HG03432 (cell line): ENCODE results near the gene RSPH4A.
"Not testable (repeated sequence)": the region's sequence is repeated elsewhere in the genome, so short reads cannot be mapped to it uniquely, and the experiment has no call there.

Experiments used
- ATAC-seq: cut with Tn5 transposase; IDR thresholded peaks from one replicate; pipeline ENCODE4 v1.9.1; 2021; ENCODE audit warnings: mild to moderate bottlenecking, moderate library complexity; ENCODE audit not compliant: unreplicated experiment

Gene RSPH4A

DNA sequence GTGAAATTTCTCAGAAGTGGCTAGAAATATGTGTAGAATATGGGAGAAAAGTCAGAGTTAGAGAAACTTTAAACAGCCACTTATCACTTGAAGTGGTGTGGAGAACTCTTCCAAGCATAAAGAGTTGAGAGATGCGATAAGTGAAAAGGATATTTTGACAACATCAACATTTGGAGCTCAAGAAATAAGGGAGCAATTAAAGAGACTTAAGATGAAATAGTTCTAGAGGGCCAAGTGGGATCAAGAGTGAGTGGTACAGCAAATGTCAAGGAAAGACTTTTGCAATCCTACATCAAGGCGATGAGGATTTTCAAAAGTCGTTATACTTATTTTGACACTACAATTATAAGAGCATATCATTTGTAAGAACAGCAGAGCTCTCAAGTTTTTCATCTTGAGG lies 9.6 kb downstream of the RSPH4A start:
- ATAC-seq, result no peak

DNA sequence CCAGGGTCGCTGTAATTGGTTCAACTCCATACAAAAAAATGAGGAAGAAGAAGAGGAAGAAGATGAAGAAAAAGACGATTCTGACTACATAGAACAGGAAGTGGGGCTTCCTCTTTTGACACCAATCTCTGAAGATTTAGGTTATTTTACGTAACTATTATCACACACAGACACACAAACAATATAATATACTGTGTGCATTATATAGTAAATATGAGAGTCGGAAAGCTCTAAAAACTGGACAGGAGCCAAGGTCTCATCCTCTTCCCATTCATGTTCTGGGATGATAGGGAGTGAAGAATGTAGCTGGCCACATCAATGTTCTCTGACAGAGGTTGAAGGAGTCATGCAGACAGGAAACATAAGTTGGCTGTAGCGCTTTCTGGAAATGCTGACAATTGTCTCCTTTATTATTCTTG lies 13.3 kb downstream of the RSPH4A start:
- no peak for ATAC-seq

DNA sequence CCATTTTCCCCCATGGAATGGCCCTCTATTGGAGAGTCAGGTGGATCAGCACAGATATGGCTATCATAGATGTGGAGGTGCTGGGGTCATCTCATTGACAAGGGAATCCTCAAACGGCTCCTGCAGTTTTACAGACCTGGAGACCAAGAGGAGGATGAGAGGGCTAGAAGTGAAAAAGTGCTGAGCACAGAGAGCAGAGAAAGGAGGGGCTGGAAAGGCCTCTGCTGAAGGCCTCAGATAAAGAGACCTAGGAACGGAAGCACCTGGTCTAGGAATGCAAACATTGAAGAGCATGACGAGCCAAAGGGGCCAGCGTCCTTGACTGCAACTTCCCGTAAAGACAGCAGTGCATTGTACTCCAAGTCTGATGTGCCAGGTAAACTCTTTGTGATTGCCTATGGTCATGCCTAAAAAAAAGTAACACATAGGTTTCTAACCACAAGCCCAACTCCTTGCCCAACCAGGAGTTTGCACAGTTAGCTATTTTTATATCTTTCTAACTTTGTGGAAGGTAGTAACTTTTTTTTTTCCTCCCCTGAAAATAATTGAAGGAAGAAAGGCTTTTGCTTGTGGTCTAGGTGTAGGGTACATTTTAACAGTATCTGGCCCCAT lies 15.2 kb downstream of the RSPH4A start:
- ATAC-seq, result peak; percentile 79

DNA sequence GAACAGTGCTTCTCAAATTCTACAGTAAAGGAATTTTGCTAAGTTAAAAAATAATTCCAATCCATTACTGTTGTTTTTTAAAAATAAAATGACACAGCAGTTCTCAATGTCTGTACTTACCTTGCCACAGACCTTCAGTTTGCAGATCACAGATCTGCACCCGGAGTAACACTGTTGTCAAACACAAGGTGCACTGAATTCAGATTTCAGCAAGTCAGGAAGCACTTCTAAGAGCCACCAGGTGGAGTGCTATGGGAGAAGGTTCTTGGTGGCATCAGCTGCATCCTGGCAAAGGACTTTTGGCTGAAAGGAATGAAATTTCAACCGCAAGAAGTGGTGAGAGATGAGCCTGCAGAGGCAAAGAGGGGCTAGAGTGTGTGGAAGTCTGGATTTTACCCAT lies 17.4 kb downstream of the RSPH4A start:
- ATAC-seq, result no peak

DNA sequence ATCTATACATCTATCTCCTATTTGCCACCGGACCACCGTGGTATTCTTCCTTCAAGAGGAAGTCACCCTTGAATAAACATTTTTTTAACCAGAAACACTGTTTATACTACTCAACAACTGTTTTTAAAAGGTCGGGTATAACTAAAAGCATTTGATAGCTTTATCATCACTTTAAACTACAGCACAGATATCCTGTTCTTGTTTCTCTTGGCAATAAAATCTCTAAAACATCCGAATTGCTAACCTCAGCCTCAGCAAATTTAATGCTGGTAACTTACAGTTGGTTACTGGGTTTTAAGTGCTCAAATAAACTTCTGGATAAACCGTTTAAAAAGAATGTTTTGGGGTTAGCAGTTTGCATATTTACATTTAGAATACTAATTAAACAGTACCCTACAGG lies 31.9 kb downstream of the RSPH4A start:
- ATAC-seq, result no peak

DNA sequence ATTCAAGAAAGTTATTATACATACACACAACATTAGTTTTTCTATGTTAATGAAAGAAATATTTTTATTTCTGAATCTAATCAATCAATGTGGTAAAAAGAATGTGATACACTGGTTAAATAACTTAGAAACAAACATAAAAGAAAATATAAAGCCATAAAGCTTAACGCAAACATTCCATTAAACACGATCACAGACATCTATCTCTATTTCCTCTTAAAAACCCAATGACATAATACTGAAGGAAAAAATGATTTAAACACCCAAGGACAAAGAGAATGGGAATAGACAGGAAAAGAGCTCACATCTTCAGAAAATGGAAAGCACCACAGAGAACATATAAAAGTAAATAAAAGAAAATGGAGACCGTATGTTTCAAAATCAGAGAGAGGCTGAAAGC lies 32.9 kb downstream of the RSPH4A start:
- ATAC-seq, result no peak

DNA sequence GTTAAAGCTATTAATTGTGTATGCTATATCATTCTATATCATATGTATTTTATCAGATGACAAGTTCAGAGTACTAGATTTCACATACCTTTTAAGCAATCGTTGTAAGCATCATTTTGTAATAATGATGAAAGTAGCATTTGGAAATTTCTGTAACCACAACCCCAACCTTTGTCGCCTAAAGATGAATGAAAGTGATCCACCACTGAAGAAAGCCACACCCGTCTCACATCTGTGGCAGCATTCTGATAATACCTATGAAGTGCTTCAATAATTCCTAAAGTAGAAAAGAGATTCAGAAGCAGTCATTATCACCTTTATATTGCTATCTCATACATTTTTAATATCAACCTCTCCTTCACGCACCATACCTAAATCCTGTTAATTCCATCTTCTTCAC lies 35.6 kb downstream of the RSPH4A start:
- no peak for ATAC-seq

DNA sequence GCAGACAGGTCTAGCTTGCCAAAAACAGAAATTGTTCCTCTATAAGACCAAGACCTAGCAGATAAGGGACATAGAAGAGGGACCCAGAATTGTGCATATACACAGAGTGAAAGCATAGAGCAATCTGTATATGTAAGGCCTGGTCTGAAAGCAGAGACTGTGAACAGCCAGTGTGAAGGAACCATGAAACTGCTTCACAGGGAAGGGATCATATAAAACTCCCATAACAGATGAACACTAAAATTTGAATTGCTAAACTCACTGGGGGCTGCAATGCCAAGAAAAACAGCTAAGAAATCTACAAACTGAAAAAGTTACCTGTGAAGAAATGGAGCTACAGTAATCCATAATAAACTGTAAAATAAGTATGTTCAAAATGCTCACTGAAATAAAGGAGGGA lies 45.3 kb downstream of the RSPH4A start:
- ATAC-seq, result no peak

DNA sequence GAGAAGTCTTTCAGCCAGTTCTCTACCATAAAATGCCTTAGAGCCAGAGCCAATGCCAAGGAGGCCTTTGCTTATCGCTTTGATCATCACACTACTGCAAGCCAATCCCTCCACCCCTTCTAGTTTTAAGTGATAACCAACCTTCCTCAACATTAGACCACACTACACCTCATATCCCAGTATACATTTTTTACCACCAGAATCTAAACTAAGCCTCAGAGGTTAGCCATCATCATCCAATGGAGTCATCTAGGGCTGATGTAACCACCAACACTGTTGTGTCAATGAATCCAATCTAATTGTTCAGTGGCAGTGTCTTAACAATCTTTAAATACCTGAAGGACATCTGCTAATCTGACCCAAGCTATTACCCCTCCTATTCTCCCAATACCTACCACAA lies 45.9 kb downstream of the RSPH4A start:
- ATAC-seq, result no peak

DNA sequence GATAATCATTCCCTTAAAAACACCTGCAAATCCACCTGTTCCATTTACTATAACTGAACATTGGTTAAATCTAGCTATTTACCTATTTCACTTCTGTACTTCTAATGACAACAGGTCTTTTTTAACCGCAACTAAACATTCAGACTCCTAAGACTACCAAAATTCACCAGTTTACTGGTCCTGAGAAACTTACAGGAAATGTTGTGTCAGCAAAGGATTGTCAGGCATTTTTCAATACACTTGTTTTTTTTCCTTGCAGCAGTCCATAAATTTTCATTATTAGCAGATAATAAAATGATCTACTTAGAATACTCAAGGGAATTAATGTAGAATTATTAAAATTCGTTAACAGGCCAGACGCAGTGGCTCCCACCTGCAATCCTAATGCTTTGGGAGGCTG lies 47.0 kb downstream of the RSPH4A start:
- ATAC-seq, result no peak

DNA sequence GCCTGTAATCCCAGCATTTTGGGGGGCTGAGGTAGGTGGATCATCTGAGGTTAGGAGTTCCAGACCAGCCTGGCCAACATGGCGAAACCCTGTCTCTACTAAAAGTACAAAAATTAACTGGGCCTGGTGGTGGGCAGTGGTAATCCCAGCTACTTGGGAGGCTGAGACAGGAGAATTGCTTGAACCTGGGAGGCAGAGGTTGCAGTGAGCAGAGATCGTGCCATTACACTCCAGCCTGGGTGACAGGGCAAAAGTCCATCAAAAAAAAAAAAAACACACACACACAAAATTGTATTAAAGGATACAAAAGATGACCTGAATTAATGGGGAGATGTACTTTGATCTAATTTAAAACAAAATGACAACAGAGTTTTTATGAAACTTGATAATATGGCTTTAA lies 47.9 kb downstream of the RSPH4A start:
- not testable (repeated sequence) for ATAC-seq

DNA sequence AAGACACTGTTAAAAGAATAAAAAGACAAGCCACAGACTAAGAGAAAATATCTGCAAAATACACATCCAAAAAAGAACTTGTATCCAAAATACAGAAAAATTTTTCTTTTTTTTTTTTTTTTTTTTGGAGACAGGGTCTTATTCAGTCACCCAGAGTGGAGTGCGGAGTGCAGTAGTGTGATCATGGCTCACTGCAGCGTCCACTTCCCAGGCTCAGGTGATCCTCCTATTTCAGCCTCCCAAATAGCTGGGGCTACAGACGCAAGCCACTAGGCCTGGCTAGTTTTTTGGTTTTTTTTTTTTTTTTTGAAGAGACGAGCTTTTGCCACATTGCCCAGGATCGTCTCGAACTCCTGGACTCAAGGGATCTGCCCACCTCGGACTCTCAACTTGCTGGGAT lies 49.2 kb downstream of the RSPH4A start:
- no peak for ATAC-seq

DNA sequence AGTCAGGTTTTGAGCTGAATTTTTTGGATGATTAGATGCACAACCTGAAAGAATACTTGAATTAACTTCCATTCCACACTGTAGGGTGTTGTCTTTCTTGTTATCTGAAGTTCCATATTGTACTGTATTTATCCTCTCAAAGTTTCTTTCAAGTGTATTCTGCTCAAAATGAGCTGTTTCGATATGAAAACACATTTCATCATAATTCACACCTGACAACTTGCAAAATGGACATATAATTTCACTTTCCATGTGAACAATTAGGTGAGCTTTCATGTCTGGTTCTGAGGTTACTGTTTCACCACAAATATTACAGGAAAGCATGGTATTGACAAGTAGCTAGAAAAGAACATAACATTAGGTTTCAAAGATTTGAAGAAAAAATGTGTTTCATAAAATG lies 50.6 kb downstream of the RSPH4A start:
- peak; percentile 46 for ATAC-seq

DNA sequence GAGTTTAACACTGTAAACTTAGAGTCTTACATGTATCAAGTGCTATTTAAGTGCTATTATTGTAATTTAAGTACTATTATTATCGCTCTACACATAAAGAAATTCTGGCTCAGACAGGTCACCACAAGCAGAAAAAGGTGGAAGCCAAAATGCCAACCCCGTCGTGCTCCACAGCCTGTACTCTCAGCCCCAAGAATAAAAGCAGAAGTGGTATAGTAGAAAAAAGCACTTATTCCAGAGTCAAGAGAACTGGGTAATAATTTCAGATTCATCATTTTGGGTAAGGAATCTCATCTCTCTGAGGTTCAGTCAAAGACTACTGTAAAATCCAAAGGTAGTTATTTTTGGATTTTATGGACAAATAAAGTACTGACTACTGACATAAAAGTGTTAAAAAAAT lies 51.3 kb downstream of the RSPH4A start:
- peak; percentile 35 for ATAC-seq

DNA sequence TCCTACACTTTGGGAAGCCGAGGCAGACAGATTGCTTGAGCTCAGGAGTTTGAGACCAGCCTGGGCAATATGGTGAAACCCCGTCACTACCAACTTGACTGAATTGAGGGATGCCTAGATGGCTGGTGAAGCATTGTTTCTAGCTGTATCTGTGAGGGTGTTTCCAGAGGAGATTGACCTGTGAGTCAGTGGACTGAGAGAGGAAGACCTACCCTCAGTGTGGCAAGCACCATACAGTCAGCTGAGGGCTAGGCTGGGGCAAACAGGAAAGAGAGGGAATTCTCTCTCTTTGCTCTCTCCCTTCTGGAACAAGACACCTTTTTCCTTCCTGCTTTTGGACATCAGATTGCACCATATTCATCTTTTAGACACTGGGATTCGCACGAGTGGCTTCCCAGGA lies 56.0 kb downstream of the RSPH4A start:
- no peak for ATAC-seq

DNA sequence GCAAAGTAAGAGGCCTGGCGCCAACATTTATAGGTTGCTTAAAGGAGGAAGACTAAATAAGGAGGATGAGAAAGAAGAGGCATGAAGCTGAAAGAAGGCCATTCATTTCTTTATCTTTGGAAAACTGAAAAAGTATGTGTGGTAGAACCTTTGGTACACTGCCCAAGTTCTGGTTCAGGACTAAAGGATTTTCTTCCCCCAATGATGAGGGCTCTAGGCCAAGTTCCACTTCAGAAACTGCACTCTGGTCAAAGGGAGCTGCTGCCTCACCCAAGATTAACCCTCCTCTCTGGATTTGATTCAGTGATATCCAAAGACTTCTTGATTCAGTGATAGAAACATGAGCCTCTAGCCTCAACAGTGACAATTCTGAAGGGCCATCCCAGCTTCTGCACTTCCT lies 59.7 kb downstream of the RSPH4A start:
- no peak for ATAC-seq

DNA sequence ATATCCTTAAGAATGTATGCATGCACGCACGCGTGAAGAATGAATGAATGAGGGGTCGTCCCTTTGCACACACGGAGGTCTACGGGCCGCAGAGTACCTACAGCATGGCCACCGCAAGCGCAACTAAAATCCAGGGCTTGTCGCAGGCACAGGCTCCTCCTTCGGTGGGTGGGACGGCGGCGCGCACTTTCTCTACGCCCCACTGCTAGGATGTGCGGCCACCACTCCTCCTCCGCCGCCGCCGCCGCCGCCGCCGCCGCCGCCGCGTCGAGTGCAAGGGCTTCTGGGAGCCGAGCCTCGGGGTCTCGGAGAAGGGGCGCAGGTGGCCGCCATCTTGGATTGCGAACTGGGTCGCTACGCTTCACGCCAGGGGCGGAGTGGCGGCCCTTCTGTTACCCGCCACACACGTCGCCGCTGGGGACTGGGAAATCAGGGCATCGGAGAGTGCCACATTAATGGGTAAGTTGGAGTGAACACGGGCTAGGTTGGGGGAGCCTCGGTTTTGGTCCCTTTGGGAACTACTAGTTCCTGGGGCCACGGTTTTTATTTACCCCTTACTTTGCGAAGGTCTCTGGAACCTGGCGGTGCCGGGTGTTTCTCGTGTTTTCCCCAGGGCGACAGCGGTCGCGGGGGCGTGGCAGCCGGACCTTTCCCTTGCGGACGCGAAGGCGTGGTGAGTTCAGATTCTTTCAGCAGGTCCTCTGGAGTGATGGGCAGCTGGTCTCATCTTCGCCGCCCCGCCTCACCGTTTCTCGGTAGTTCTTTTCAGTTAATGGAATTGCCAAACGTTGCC lies 64.8 kb downstream of the RSPH4A start, which contains the start of gene KPNA5:
Gene KPNA5, plus strand, starts transcription at position 332 of the 793 bp plus-strand sequence. Its CDS starts 124 bp downstream, at position 456.
- peak; percentile 92 for ATAC-seq

DNA sequence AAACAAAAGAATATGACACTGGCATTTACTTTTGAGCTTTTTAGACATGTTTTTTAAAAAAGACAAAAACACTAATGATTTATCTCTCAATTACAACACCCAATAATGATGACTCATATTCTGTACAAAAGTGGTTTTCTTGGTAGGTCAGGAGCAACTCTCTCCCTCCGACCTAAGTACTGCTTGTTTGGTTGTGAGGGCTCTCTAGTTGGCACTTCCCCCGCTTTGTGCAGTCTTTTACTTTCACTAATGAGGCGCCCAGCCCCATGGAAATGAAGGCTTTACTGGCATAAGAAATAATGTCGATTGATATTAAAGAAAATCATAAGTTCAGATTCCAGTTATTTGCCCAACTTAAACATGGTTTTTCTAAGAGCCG lies 66.0 kb downstream of the RSPH4A start:
- peak; percentile 32 for ATAC-seq
